ENCODE measurements around the gene CR1. TPM values are rescaled to one million over a fixed set of nuclear protein-coding genes. Genes with fewer than 3 reads are reported as not detected.
"Not testable (repeated sequence)": the region's sequence is repeated elsewhere in the genome, so short reads cannot be mapped to it uniquely, and the experiment has no call there.

The CR1 gene
- total RNA-seq, 2 experiments from 2014 or later = not detected

GRCh38 chr1:207565546-207566468 lies 69.8 kb downstream of the CR1 start:
- Mint-ChIP-seq H3K36me3 (ENCODE audit: low read depth) (no peaks in the 10 kb centered on the region), H3K4me3 (no peak overlapping the region), H3K4me1 (ENCODE audit: low read depth) (no peaks in the 10 kb centered on the region), H3K27me3 (ENCODE audit: low read depth) (no peaks in the 10 kb centered on the region), H3K9me3 (no peaks in the 10 kb centered on the region), H3K27ac (no peak overlapping the region)
- peak; percentile 44 for DNase-seq
- CTCF ChIA-PET = no interaction called here
- intact Hi-C loops (cut with micrococcal nuclease) = no loop called here

- intact Hi-C loops (cut with micrococcal nuclease); H3K9me3 Mint-ChIP-seq; H3K4me3 Mint-ChIP-seq; H3K4me1 Mint-ChIP-seq (ENCODE audit: low read depth); H3K27ac Mint-ChIP-seq; H3K36me3 Mint-ChIP-seq (ENCODE audit: low read depth); CTCF ChIA-PET; DNase-seq; H3K27me3 Mint-ChIP-seq (ENCODE audit: low read depth): not testable (repeated sequence)
Measured at GRCh38 chr1:207571926-207572325, 76.0 kb downstream of the CR1 start.

GRCh38 chr1:207573074-207573473 lies 77.1 kb downstream of the CR1 start:
- DNase-seq; H3K4me3 Mint-ChIP-seq; H3K4me1 Mint-ChIP-seq (ENCODE audit: low read depth); H3K27me3 Mint-ChIP-seq (ENCODE audit: low read depth); H3K27ac Mint-ChIP-seq; H3K9me3 Mint-ChIP-seq; H3K36me3 Mint-ChIP-seq (ENCODE audit: low read depth); CTCF ChIA-PET; intact Hi-C loops (cut with micrococcal nuclease): not testable (repeated sequence)

- H3K27ac Mint-ChIP-seq; H3K9me3 Mint-ChIP-seq; intact Hi-C loops (cut with micrococcal nuclease); CTCF ChIA-PET; H3K27me3 Mint-ChIP-seq (ENCODE audit: low read depth); H3K36me3 Mint-ChIP-seq (ENCODE audit: low read depth); DNase-seq; H3K4me1 Mint-ChIP-seq (ENCODE audit: low read depth); H3K4me3 Mint-ChIP-seq: not testable (repeated sequence)
Measured at GRCh38 chr1:207575381-207575780, 79.4 kb downstream of the CR1 start.

GRCh38 chr1:207578796-207579435 lies 83.0 kb downstream of the CR1 start:
- H3K36me3 Mint-ChIP-seq (ENCODE audit: low read depth) = no peaks in the 10 kb centered on the region
- no peak overlapping the region for H3K4me3 Mint-ChIP-seq
- no peak for DNase-seq
- H3K27ac Mint-ChIP-seq = no peak overlapping the region
- CTCF ChIA-PET = interaction anchor here (1.0 to 1.8 kb wide), 4 partner anchors 26 to 219 kb away, joined by 3 to 8 read pairs (median 4); no protein-coding TSS in a partner anchor
- H3K9me3 Mint-ChIP-seq = no peaks in the 10 kb centered on the region
- H3K4me1 Mint-ChIP-seq (ENCODE audit: low read depth) = no peaks in the 10 kb centered on the region
- H3K27me3 Mint-ChIP-seq (ENCODE audit: low read depth) = peaks cover 6% of the 10 kb centered on the region
- intact Hi-C loops (cut with micrococcal nuclease) = no loop called here

- H3K27me3 Mint-ChIP-seq (ENCODE audit: low read depth) = peaks cover 6% of the 10 kb centered on the region
- no peaks in the 10 kb centered on the region for H3K9me3 Mint-ChIP-seq
Measured at GRCh38 chr1:207579436-207579799, 83.5 kb downstream of the CR1 start.

GRCh38 chr1:207581496-207582153 lies 85.7 kb downstream of the CR1 start:
- H3K36me3 Mint-ChIP-seq (ENCODE audit: low read depth) = no peaks in the 10 kb centered on the region
- no peak overlapping the region for H3K27ac Mint-ChIP-seq
- intact Hi-C loops (cut with micrococcal nuclease) = no loop called here
- DNase-seq = no peak
- H3K9me3 Mint-ChIP-seq = no peaks in the 10 kb centered on the region
- CTCF ChIA-PET = interaction anchor here (1.1 kb wide), 1 partner anchor 215 kb away, joined by 3 read pairs; no protein-coding TSS in a partner anchor
- peaks cover 10% of the 10 kb centered on the region for H3K27me3 Mint-ChIP-seq (ENCODE audit: low read depth)
- H3K4me1 Mint-ChIP-seq (ENCODE audit: low read depth) = no peaks in the 10 kb centered on the region
- no peak overlapping the region for H3K4me3 Mint-ChIP-seq

More at GRCh38 chr1:207579436-207579799, 83.5 kb downstream of the CR1 start:
- CTCF ChIA-PET = interaction anchor here (1.0 to 1.8 kb wide), 4 partner anchors 25 to 218 kb away, joined by 3 to 8 read pairs (median 4); no protein-coding TSS in a partner anchor
- Mint-ChIP-seq H3K4me3 (no peak overlapping the region), H3K4me1 (ENCODE audit: low read depth) (no peaks in the 10 kb centered on the region), H3K27ac (no peak overlapping the region), H3K36me3 (ENCODE audit: low read depth) (no peaks in the 10 kb centered on the region)
- DNase-seq = peak; percentile 62
- intact Hi-C loops (cut with micrococcal nuclease) = no loop called here

GRCh38 chr1:207589506-207589905 lies 93.5 kb downstream of the CR1 start:
- CTCF ChIA-PET; DNase-seq; intact Hi-C loops (cut with micrococcal nuclease); H3K4me1 Mint-ChIP-seq (ENCODE audit: low read depth); H3K27ac Mint-ChIP-seq; H3K4me3 Mint-ChIP-seq; H3K9me3 Mint-ChIP-seq; H3K36me3 Mint-ChIP-seq (ENCODE audit: low read depth): not testable (repeated sequence)
- H3K27me3 Mint-ChIP-seq (ENCODE audit: low read depth) = peaks cover 37% of the 10 kb centered on the region

GRCh38 chr1:207591205-207591604 lies 95.2 kb downstream of the CR1 start:
- H3K36me3 Mint-ChIP-seq (ENCODE audit: low read depth); CTCF ChIA-PET; intact Hi-C loops (cut with micrococcal nuclease); H3K9me3 Mint-ChIP-seq; H3K27ac Mint-ChIP-seq; H3K4me1 Mint-ChIP-seq (ENCODE audit: low read depth); DNase-seq; H3K4me3 Mint-ChIP-seq: not testable (repeated sequence)
- H3K27me3 Mint-ChIP-seq (ENCODE audit: low read depth) = peaks cover 40% of the 10 kb centered on the region

GRCh38 chr1:207594095-207594494 lies 98.1 kb downstream of the CR1 start:
- H3K4me1 Mint-ChIP-seq (ENCODE audit: low read depth); H3K9me3 Mint-ChIP-seq; DNase-seq; H3K4me3 Mint-ChIP-seq; intact Hi-C loops (cut with micrococcal nuclease); H3K27ac Mint-ChIP-seq; CTCF ChIA-PET; H3K36me3 Mint-ChIP-seq (ENCODE audit: low read depth): not testable (repeated sequence)
- peaks cover 26% of the 10 kb centered on the region for H3K27me3 Mint-ChIP-seq (ENCODE audit: low read depth)

- no peak for DNase-seq
- Mint-ChIP-seq H3K27ac (no peak overlapping the region), H3K4me3 (no peak overlapping the region), H3K9me3 (no peaks in the 10 kb centered on the region), H3K36me3 (ENCODE audit: low read depth) (no peaks in the 10 kb centered on the region), H3K27me3 (ENCODE audit: low read depth) (peaks cover 3% of the 10 kb centered on the region), H3K4me1 (ENCODE audit: low read depth) (no peaks in the 10 kb centered on the region)
- intact Hi-C loops (cut with micrococcal nuclease) = no loop called here
- CTCF ChIA-PET = interaction anchor here (1.6 kb wide), 1 partner anchor 16 kb away, joined by 4 read pairs; no protein-coding TSS in a partner anchor
Measured at GRCh38 chr1:207603777-207604176, 107.8 kb downstream of the CR1 start.
